ENCODE measurements around the gene MAGED4B. TPM values are rescaled to one million over a fixed set of nuclear protein-coding genes. Genes with fewer than 3 reads are reported as not detected.
"Not testable (repeated sequence)": the region's sequence is repeated elsewhere in the genome, so short reads cannot be mapped to it uniquely, and the experiment has no call there.

MAGED4B gene
- polyA plus RNA-seq, 1 of the 3 experiments (the other 2 are of a cell fraction), result 37.7 TPM

- H3K9ac ChIP-seq; H3K4me1 ChIP-seq (ENCODE audit: control insufficient read depth in 1 of 2, insufficient read depth in 2 of 2, low read depth in 1 of 2, low read length in 1 of 2); H4K20me1 ChIP-seq (ENCODE audit: insufficient read depth); CTCF ChIA-PET; H3K4me2 ChIP-seq; H3F3A ChIP-seq (replicated peaks; ENCODE audit: insufficient read depth); H3K79me2 ChIP-seq (ENCODE audit: insufficient read depth); H3K27ac ChIP-seq (ENCODE audit: low read depth in 2 of 2, low read length in 1 of 2); DNase-seq; H3K36me3 ChIP-seq (replicated peaks in 1 of 2; ENCODE audit: control insufficient read depth in 1 of 2, insufficient read depth in 2 of 2, low read length in 1 of 2); H3K9me3 ChIP-seq; H2AFZ ChIP-seq (ENCODE audit: low read depth); H3K4me3 ChIP-seq (ENCODE audit: low read depth in 2 of 2, low read length in 1 of 2); H3K9me2 ChIP-seq; POLR2A ChIA-PET; H3K27me3 ChIP-seq (ENCODE audit: insufficient read depth): not testable (repeated sequence)
- whole genome bisulfite sequencing (ENCODE audit: low lambda C conversion rate), result no CpG with 5 or more reads among the region's 6 CpGs
Observed at GRCh38 chrX:52042288-52042687, 26.7 kb downstream of the MAGED4B start.

- Histone ChIP-seq H3K27me3 (ENCODE audit: insufficient read depth) (no peaks in the 10 kb centered on the region; the same call in 1 of the 2 replicates), H3K4me1 (ENCODE audit: control insufficient read depth in 1 of 2, insufficient read depth in 2 of 2, low read depth in 1 of 2, low read length in 1 of 2) (no peaks in the 10 kb centered on the region), H3K9me3 (no peaks in the 10 kb centered on the region), H3K9me2 (no peaks in the 10 kb centered on the region), H3F3A (replicated peaks; ENCODE audit: insufficient read depth) (no peaks in the 10 kb centered on the region), H3K79me2 (ENCODE audit: insufficient read depth) (no peaks in the 10 kb centered on the region), H4K20me1 (ENCODE audit: insufficient read depth) (no peaks in the 10 kb centered on the region), H3K4me2 (no peak overlapping the region), H3K4me3 (ENCODE audit: low read depth in 2 of 2, low read length in 1 of 2) (no peak overlapping the region), H2AFZ (ENCODE audit: low read depth) (no peak overlapping the region), H3K9ac (no peak overlapping the region), H3K27ac (ENCODE audit: low read depth in 2 of 2, low read length in 1 of 2) (no peak overlapping the region), H3K36me3 (replicated peaks in 1 of 2; ENCODE audit: control insufficient read depth in 1 of 2, insufficient read depth in 2 of 2, low read length in 1 of 2) (no peaks in the 10 kb centered on the region)
- CTCF ChIA-PET, result no interaction called here
- WGBS (ENCODE audit: low lambda C conversion rate), result 0% methylated on average over 1 of the region's 1 CpG
- no peak for TF ChIP-seq MEF2A (IDR thresholded peaks at IDR 0.05; ENCODE audit: borderline replicate concordance, low read depth)
- no peak for TF ChIP-seq SMC3 (IDR thresholded peaks at IDR 0.05; ENCODE audit: low read depth, low read length)
- no peak for TF ChIP-seq NRF1 (IDR thresholded peaks at IDR 0.05; ENCODE audit: low read depth, low read length)
- DNase-seq, result no peak
- POLR2A ChIA-PET, result no interaction called here
Observed at GRCh38 chrX:52034211-52034610, 34.8 kb downstream of the MAGED4B start.

GRCh38 chrX:52031371-52031770 lies 37.6 kb downstream of the MAGED4B start:
- Histone ChIP-seq H3K9me3 (no peaks in the 10 kb centered on the region), H3K27ac (ENCODE audit: low read depth in 2 of 2, low read length in 1 of 2) (no peak overlapping the region), H4K20me1 (ENCODE audit: insufficient read depth) (no peaks in the 10 kb centered on the region), H3F3A (replicated peaks; ENCODE audit: insufficient read depth) (no peaks in the 10 kb centered on the region), H3K36me3 (replicated peaks in 1 of 2; ENCODE audit: control insufficient read depth in 1 of 2, insufficient read depth in 2 of 2, low read length in 1 of 2) (no peaks in the 10 kb centered on the region), H3K4me2 (no peak overlapping the region), H3K9ac (no peak overlapping the region), H3K4me1 (ENCODE audit: control insufficient read depth in 1 of 2, insufficient read depth in 2 of 2, low read depth in 1 of 2, low read length in 1 of 2) (no peaks in the 10 kb centered on the region), H3K9me2 (no peaks in the 10 kb centered on the region), H3K4me3 (ENCODE audit: low read depth in 2 of 2, low read length in 1 of 2) (no peak overlapping the region), H2AFZ (ENCODE audit: low read depth) (no peak overlapping the region), H3K79me2 (ENCODE audit: insufficient read depth) (no peaks in the 10 kb centered on the region), H3K27me3 (ENCODE audit: insufficient read depth) (no peaks in the 10 kb centered on the region; the same call in 1 of the 2 replicates)
- TF ChIP-seq RAD21 (IDR thresholded peaks at IDR 0.05; ENCODE audit: low read length) (no peak), CHD2 (IDR thresholded peaks at IDR 0.05; ENCODE audit: low read length, partially characterized antibody) (no peak), TCF12 (IDR thresholded peaks at IDR 0.05) (no peak)
- ChIA-PET CTCF (no interaction called here), POLR2A (no interaction called here)
- no peak for DNase-seq
- WGBS (ENCODE audit: low lambda C conversion rate), result 0% methylated on average over 2 of the region's 2 CpGs

- Histone ChIP-seq H2AFZ (ENCODE audit: low read depth) (no peak overlapping the region), H3K79me2 (ENCODE audit: insufficient read depth) (no peaks in the 10 kb centered on the region), H3K4me1 (ENCODE audit: control insufficient read depth in 1 of 2, insufficient read depth in 2 of 2, low read depth in 1 of 2, low read length in 1 of 2) (no peaks in the 10 kb centered on the region), H3F3A (replicated peaks; ENCODE audit: insufficient read depth) (no peaks in the 10 kb centered on the region), H3K4me3 (ENCODE audit: low read depth in 2 of 2, low read length in 1 of 2) (no peak overlapping the region), H3K27me3 (ENCODE audit: insufficient read depth) (no peaks in the 10 kb centered on the region), H3K4me2 (no peak overlapping the region), H3K9ac (no peak overlapping the region), H3K9me2 (no peaks in the 10 kb centered on the region), H3K27ac (ENCODE audit: low read depth in 2 of 2, low read length in 1 of 2) (no peak overlapping the region), H3K36me3 (replicated peaks in 1 of 2; ENCODE audit: control insufficient read depth in 1 of 2, insufficient read depth in 2 of 2, low read length in 1 of 2) (no peaks in the 10 kb centered on the region), H4K20me1 (ENCODE audit: insufficient read depth) (no peaks in the 10 kb centered on the region), H3K9me3 (no peaks in the 10 kb centered on the region)
- ChIA-PET CTCF (no interaction called here), POLR2A (no interaction called here)
- DNase-seq, result no peak
- WGBS (ENCODE audit: low lambda C conversion rate), result 5% methylated on average over 3 of the region's 3 CpGs
- TF ChIP-seq MEF2A (IDR thresholded peaks at IDR 0.05; ENCODE audit: borderline replicate concordance, low read depth) (no peak), RXRA (IDR thresholded peaks at IDR 0.05; ENCODE audit: borderline replicate concordance, low read depth) (no peak), GABPA (IDR thresholded peaks at IDR 0.05; ENCODE audit: low read depth) (no peak), YY1 (IDR thresholded peaks at IDR 0.05; ENCODE audit: low read depth) (no peak), IRF3 (IDR thresholded peaks at IDR 0.05; ENCODE audit: low read depth, low read length) (no peak), TCF12 (IDR thresholded peaks at IDR 0.05) (no peak), NRF1 (IDR thresholded peaks at IDR 0.05; ENCODE audit: low read depth, low read length) (no peak), USF1 (IDR thresholded peaks at IDR 0.05; ENCODE audit: borderline replicate concordance, low read depth) (no peak), EZH2phosphoT487 (IDR thresholded peaks at IDR 0.05; ENCODE audit: borderline replicate concordance, low read depth) (no peak), SIN3A (IDR thresholded peaks at IDR 0.05; ENCODE audit: borderline replicate concordance, low read depth, low read length) (no peak), JUND (IDR thresholded peaks at IDR 0.05) (no peak), CHD2 (IDR thresholded peaks at IDR 0.05; ENCODE audit: low read length, partially characterized antibody) (no peak), TAF1 (IDR thresholded peaks at IDR 0.05; ENCODE audit: borderline replicate concordance, low read depth, low read length) (no peak), FOXM1 (IDR thresholded peaks at IDR 0.05; ENCODE audit: low read depth) (no peak), RFX5 (IDR thresholded peaks at IDR 0.05; ENCODE audit: low read length) (no peak), NFIC (IDR thresholded peaks at IDR 0.05; ENCODE audit: borderline replicate concordance) (no peak)
Observed at GRCh38 chrX:52015794-52016193, 53.2 kb downstream of the MAGED4B start.

All from SK-N-SH (cell line).